HG02885 (cell line): Measurements from ENCODE around the gene STRAP.
A peak's percentile ranks its signal among the peaks of the same experiment; 100 is the strongest.

ENCODE experiments used
- ATAC-seq: cut with Tn5 transposase; IDR thresholded peaks from one replicate; pipeline ENCODE4 v1.9.1; 2021; ENCODE audit warnings: mild to moderate bottlenecking; ENCODE audit not compliant: unreplicated experiment, poor library complexity

Gene STRAP

GRCh38 chr12:15882118-15882971, at the start of gene STRAP:
TSS of gene STRAP (plus strand) at chr12:15882387. CDS start at chr12:15882708, 321 bp downstream.
- peak; percentile 96 for ATAC-seq

GRCh38 chr12:15834575-15834974, 47.6 kb upstream of the STRAP start:
- no peak for ATAC-seq

GRCh38 chr12:15837141-15837790, 44.9 kb upstream of the STRAP start:
- ATAC-seq = no peak

- ATAC-seq = no peak
These were observed 43.1 kb upstream of the STRAP start for GRCh38 chr12:15839041-15839440.

GRCh38 chr12:15839682-15840081, 42.5 kb upstream of the STRAP start:
- no peak for ATAC-seq

GRCh38 chr12:15842108-15842507, 40.1 kb upstream of the STRAP start:
- no peak for ATAC-seq

GRCh38 chr12:15846887-15847286, 35.3 kb upstream of the STRAP start:
- no peak for ATAC-seq

GRCh38 chr12:15848606-15849005, 33.6 kb upstream of the STRAP start:
- no peak for ATAC-seq

GRCh38 chr12:15851045-15851620, 31.1 kb upstream of the STRAP start:
- no peak for ATAC-seq

- ATAC-seq = no peak
These were observed 30.3 kb upstream of the STRAP start for GRCh38 chr12:15851919-15852318.

GRCh38 chr12:15852383-15852782, 29.8 kb upstream of the STRAP start:
- ATAC-seq = no peak

- no peak for ATAC-seq
These were observed 28.3 kb upstream of the STRAP start for GRCh38 chr12:15853877-15854276.

GRCh38 chr12:15854916-15855315, 27.3 kb upstream of the STRAP start:
- no peak for ATAC-seq

- no peak for ATAC-seq
These were observed 26.5 kb upstream of the STRAP start for GRCh38 chr12:15855646-15856045.

- ATAC-seq = peak; percentile 65
These were observed 25.8 kb upstream of the STRAP start for GRCh38 chr12:15856097-15856982.

GRCh38 chr12:15858353-15858752, 23.8 kb upstream of the STRAP start:
- no peak for ATAC-seq

- ATAC-seq = no peak
These were observed 23.1 kb upstream of the STRAP start for GRCh38 chr12:15859116-15859515.

- ATAC-seq = no peak
These were observed 20.8 kb upstream of the STRAP start for GRCh38 chr12:15861404-15861803.

- no peak for ATAC-seq
These were observed 19.3 kb upstream of the STRAP start for GRCh38 chr12:15862840-15863239.

GRCh38 chr12:15863372-15863771, 18.8 kb upstream of the STRAP start:
- ATAC-seq = no peak
